Fibroblast of peridontal ligament (primary cell): Measurements from ENCODE around the gene SYNGR1.
"Not testable (repeated sequence)": the region's sequence is repeated elsewhere in the genome, so short reads cannot be mapped to it uniquely, and the experiment has no call there.

Experiments
- DNase-seq: peaks from one replicate; pipeline ENCODE4 v3.0.0-alpha.2; 2010; ENCODE audit errors: extremely low read depth

The SYNGR1 gene

GRCh38 chr22:39405346-39406085 lies 55.7 kb downstream of the SYNGR1 start:
- DNase-seq, result peak; percentile 72

- DNase-seq, result no peak
These were observed 58.4 kb downstream of the SYNGR1 start for GRCh38 chr22:39408173-39408572.

GRCh38 chr22:39408807-39409206 lies 59.0 kb downstream of the SYNGR1 start:
- DNase-seq, result no peak

- DNase-seq, result no peak
These were observed 59.8 kb downstream of the SYNGR1 start for GRCh38 chr22:39409516-39410029.

GRCh38 chr22:39410264-39410663 lies 60.5 kb downstream of the SYNGR1 start:
- no peak for DNase-seq

- DNase-seq, result not testable (repeated sequence)
These were observed 62.1 kb downstream of the SYNGR1 start for GRCh38 chr22:39411828-39412365.

- not testable (repeated sequence) for DNase-seq
These were observed 63.4 kb downstream of the SYNGR1 start for GRCh38 chr22:39413204-39413603.

- DNase-seq, result no peak
These were observed 64.6 kb downstream of the SYNGR1 start for GRCh38 chr22:39414377-39414776.

- no peak for DNase-seq
These were observed 65.1 kb downstream of the SYNGR1 start for GRCh38 chr22:39414886-39415285.

GRCh38 chr22:39415506-39415905 lies 65.7 kb downstream of the SYNGR1 start:
- no peak for DNase-seq

GRCh38 chr22:39416319-39416718 lies 66.5 kb downstream of the SYNGR1 start:
- no peak for DNase-seq

GRCh38 chr22:39417641-39418040 lies 67.8 kb downstream of the SYNGR1 start:
- DNase-seq, result no peak

GRCh38 chr22:39418696-39419095 lies 68.9 kb downstream of the SYNGR1 start:
- DNase-seq, result no peak

GRCh38 chr22:39419096-39419495 lies 69.3 kb downstream of the SYNGR1 start:
- DNase-seq, result no peak

GRCh38 chr22:39419911-39420310 lies 70.1 kb downstream of the SYNGR1 start:
- DNase-seq, result no peak

GRCh38 chr22:39421691-39422090 lies 71.9 kb downstream of the SYNGR1 start:
- DNase-seq, result no peak

GRCh38 chr22:39422101-39422500 lies 72.3 kb downstream of the SYNGR1 start:
- DNase-seq, result no peak

- no peak for DNase-seq
These were observed 72.9 kb downstream of the SYNGR1 start for GRCh38 chr22:39422721-39423120.

GRCh38 chr22:39423976-39424375 lies 74.2 kb downstream of the SYNGR1 start:
- DNase-seq, result no peak

GRCh38 chr22:39426380-39427043 lies 76.7 kb downstream of the SYNGR1 start:
- DNase-seq, result no peak

- DNase-seq, result no peak
These were observed 78.2 kb downstream of the SYNGR1 start for GRCh38 chr22:39427751-39428596.

- no peak for DNase-seq
These were observed 78.8 kb downstream of the SYNGR1 start for GRCh38 chr22:39428597-39429071.
